Thyroid gland (tissue), 4 donors: ENCODE results near the gene PISD. TPM values are rescaled to one million over a fixed set of nuclear protein-coding genes. Genes with fewer than 3 reads are reported as not detected.

Source experiments
- DNase-seq, 2 donors: peaks; one replicate each; pipeline ENCODE4 v3.0.0-alpha.2; 2019
- H3K27ac ChIP-seq, 3 donors: fragments of 200-600 bp; sonication (generic); 1 replicate in 2 of 3; 2 replicates in 1 of 3; pipeline ENCODE4 v1.5.1; 2016 to 2019; ENCODE audit warnings: mild to moderate bottlenecking in 1 of 3, moderate library complexity in 1 of 3
- H3K27me3 ChIP-seq: fragments of 200-600 bp; sonication (generic); one replicate; pipeline ENCODE4 v1.5.1; 2019
- H3K36me3 ChIP-seq, 2 donors: fragments of 200-600 bp; sonication (generic); one replicate each; pipeline ENCODE4 v1.5.1; 2016 to 2019
- H3K4me1 ChIP-seq, 2 donors: fragments of 200-600 bp; sonication (generic); one replicate each; pipeline ENCODE4 v1.5.1; 2017 to 2019
- H3K4me3 ChIP-seq, 3 donors: fragments of 200-600 bp; sonication (generic); replicated peaks in 1 of 3; 1 replicate in 2 of 3; 2 replicates in 1 of 3; pipeline ENCODE4 v1.5.1; 2016; ENCODE audit warnings: mild to moderate bottlenecking in 1 of 3
- H3K9me3 ChIP-seq: fragments of 200-600 bp; sonication (generic); one replicate; pipeline ENCODE4 v1.5.1; 2017
- POLR2A ChIP-seq, 2 donors: fragments of 450-650 bp; IDR thresholded peaks; one replicate each; pipeline ENCODE4 v1.6.1; 2017; ENCODE audit warnings: antibody characterized with exemption in 2 of 2, mild to moderate bottlenecking in 2 of 2, moderate library complexity in 1 of 2
- WGBS, 2 donors: methylation state at CpG; one replicate each; pipeline ENCODE4 v1.1.5; 2017; 5-methylcytosine and 5-hydroxymethylcytosine counted together
- intact Hi-C: fragments of 100-400 bp; cut with DNase I; formaldehyde crosslinking; loops from one replicate; pipeline ENCODE4 v1.15.1; 2023
- total RNA-seq, 4 donors: library from RNA; depleted of rRNA; stranded (reverse); fragments of >200 nt; gene quantifications; one replicate each; pipeline ENCODE4 v1.2.3, GENCODE V29; 2016
- TF ChIP-seq, protein P1 (sequence below), 6 experiments: fragments of 200-600 bp in 3 of 6; fragments of 450-650 bp in 3 of 6; sonication (generic) in 3 of 6; IDR thresholded peaks; one replicate each; pipeline ENCODE4 v1.5.1; 2016 to 2019; ENCODE audit warnings: antibody characterized with exemption in 6 of 6, mild to moderate bottlenecking in 2 of 6, inconsistent platforms in 1 of 6, moderate library complexity in 1 of 6

Gene PISD
- total RNA-seq, 4 donors from 2014 or later, result 34.5 to 59.0 (median 42.5) TPM

DNA sequence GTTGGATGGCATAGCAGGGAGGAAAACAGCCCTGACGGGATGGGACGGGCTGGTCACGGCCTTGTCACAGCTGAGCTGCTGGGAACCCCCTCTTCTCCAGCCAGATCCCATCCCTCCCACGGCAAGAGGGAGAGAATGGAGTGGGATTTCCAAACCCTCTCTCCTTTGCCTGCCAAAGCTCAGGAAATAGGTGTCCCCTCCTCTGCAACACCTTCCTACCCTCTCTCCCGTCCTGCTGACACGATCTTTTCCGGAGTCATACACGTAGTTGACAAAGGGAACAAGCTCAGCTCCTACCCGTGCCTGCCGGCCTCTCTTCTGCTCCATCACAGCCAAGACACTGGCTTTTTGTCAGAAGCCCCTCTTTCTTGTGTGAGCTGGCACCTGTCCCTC is 48.1 kb downstream of the PISD start:
- no peaks in the 10 kb centered on the region for H3K27me3 ChIP-seq
- peaks cover 0 to 5% of the 10 kb centered on the region in 2 donors for H3K4me1 ChIP-seq
- TF ChIP-seq, protein P1, sequence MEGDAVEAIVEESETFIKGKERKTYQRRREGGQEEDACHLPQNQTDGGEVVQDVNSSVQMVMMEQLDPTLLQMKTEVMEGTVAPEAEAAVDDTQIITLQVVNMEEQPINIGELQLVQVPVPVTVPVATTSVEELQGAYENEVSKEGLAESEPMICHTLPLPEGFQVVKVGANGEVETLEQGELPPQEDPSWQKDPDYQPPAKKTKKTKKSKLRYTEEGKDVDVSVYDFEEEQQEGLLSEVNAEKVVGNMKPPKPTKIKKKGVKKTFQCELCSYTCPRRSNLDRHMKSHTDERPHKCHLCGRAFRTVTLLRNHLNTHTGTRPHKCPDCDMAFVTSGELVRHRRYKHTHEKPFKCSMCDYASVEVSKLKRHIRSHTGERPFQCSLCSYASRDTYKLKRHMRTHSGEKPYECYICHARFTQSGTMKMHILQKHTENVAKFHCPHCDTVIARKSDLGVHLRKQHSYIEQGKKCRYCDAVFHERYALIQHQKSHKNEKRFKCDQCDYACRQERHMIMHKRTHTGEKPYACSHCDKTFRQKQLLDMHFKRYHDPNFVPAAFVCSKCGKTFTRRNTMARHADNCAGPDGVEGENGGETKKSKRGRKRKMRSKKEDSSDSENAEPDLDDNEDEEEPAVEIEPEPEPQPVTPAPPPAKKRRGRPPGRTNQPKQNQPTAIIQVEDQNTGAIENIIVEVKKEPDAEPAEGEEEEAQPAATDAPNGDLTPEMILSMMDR (IDR thresholded peaks at IDR 0.05), result no peak
- no peak for TF ChIP-seq POLR2A (IDR thresholded peaks at IDR 0.05)
- DNase-seq, result no peak
- H3K4me3 ChIP-seq, result no peak overlapping the region
- 82 to 86% methylated on average over 7 to 10 of the region's 10 CpGs for WGBS, 2 donors
- intact Hi-C loops, result no loop called here
- peaks cover 5 to 7% of the 10 kb centered on the region in 2 donors for H3K36me3 ChIP-seq
- no peaks in the 10 kb centered on the region for H3K9me3 ChIP-seq
- no peak overlapping the region for H3K27ac ChIP-seq

DNA sequence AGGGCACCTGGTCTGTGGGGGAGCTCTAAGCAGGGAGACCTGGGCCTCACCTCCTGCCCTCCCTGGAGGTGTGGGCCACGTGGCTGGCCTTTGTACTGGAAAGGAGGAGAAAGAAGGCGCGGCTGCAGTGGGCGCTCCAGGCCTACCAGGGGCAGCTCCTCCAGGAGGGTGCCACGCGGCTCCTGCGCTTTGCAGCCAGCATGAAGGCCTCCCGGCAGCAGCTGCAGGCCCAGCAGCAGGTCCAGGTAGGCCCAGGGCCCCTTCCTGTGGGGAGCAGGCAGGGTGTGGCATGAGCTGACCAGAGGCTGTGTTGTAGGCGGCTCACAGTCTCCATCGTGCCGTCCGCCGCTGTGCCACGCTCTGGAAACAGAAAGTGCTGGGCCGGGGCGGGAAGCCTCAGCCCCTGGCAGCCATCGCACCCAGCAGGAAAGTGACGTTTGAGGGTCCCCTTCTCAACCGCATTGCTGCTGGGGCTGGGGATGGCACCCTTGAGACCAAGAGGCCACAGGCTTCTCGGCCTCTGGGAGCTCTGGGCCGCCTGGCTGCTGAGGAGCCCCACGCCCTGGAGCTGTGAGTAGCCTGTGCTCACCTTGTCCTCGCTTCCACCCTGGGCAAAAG is 48.6 kb downstream of the PISD start:
- WGBS, 2 donors, result 82 to 94% methylated on average over 2 to 21 of the region's 23 CpGs
- Histone ChIP-seq H3K9me3 (no peaks in the 10 kb centered on the region), H3K4me3 (no peak overlapping the region), H3K4me1 (peaks cover 0 to 5% of the 10 kb centered on the region in 2 donors), H3K27ac (no peak overlapping the region), H3K27me3 (no peaks in the 10 kb centered on the region), H3K36me3 (peaks cover 5% of the 10 kb centered on the region in 2 donors)
- intact Hi-C loops, result no loop called here
- TF ChIP-seq, protein P1 (IDR thresholded peaks at IDR 0.05), result no peak
- TF ChIP-seq POLR2A (IDR thresholded peaks at IDR 0.05), result no peak
- DNase-seq, result no peak

DNA sequence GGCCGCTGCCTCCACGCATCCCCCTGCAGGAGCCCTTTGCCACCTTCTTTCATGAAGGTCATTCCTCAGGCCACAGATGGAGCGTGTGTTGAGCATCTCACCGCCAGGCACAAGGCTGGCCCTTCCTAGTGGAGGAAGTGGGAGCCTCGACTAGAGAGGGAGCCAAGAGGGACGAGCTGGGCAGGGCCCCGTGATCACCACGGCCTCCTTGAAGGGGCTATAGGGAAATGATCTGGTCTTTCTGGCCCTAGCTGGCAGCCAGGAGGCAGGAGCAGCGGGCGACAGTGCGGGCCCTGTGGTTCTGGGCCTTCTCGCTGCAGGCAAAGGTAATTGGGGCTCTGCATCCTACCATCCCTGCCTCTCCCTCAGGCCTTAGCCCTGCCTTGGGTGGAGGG is 49.1 kb downstream of the PISD start:
- 89 to 94% methylated on average over 11 to 12 of the region's 12 CpGs for WGBS, 2 donors
- Histone ChIP-seq H3K27ac (no peak overlapping the region), H3K27me3 (no peaks in the 10 kb centered on the region), H3K4me3 (no peak overlapping the region), H3K36me3 (peaks cover under 1 to 5% of the 10 kb centered on the region in 2 donors), H3K9me3 (no peaks in the 10 kb centered on the region), H3K4me1 (peaks cover 0 to 5% of the 10 kb centered on the region in 2 donors)
- no peak for TF ChIP-seq POLR2A (IDR thresholded peaks at IDR 0.05)
- TF ChIP-seq, protein P1 (IDR thresholded peaks at IDR 0.05), result no peak
- DNase-seq, result no peak
- intact Hi-C loops, result no loop called here

DNA sequence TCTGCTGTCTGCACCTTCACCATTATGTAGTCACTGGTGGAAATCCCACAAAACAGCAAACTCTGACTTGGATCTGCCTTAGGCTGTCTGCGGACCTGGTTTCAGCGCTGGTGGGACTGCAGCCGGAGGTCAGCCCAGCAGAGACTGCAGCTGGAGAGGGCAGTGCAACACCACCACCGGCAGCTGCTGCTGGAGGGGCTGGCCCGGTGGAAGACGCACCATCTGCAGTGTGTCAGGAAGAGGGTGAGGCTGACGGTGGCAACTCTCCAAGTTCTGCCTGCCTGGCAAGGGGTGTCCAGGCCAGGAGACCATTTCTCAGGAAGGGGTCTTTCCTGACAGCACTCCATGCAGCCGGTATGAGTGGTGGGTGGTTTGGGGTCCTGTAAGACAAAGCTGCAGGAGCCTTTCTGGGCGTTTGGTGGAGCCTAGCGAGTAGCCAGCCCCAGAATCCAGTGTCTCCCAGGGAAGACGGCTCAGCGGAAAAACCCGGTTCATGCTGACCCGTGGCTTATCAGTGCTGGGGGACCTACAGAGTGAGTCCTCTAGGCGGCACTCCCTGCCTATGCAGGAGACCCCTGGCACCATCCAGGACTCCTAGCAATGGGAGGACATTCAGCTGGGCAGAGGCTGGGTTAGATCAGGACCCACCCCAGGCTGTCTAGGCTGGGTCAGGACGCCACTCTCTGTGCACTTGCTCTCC is 50.8 kb downstream of the PISD start:
- Histone ChIP-seq H3K4me1 (peaks cover 0 to 5% of the 10 kb centered on the region in 2 donors), H3K4me3 (no peak overlapping the region), H3K36me3 (no peaks in the 10 kb centered on the region), H3K27ac (no peak overlapping the region), H3K27me3 (no peaks in the 10 kb centered on the region), H3K9me3 (no peaks in the 10 kb centered on the region)
- 78 to 82% methylated on average over 11 of the region's 16 CpGs for WGBS, 2 donors
- DNase-seq, result no peak
- intact Hi-C loops, result no loop called here
- TF ChIP-seq POLR2A (IDR thresholded peaks at IDR 0.05), result no peak
- TF ChIP-seq, protein P1 (IDR thresholded peaks at IDR 0.05), result no peak

DNA sequence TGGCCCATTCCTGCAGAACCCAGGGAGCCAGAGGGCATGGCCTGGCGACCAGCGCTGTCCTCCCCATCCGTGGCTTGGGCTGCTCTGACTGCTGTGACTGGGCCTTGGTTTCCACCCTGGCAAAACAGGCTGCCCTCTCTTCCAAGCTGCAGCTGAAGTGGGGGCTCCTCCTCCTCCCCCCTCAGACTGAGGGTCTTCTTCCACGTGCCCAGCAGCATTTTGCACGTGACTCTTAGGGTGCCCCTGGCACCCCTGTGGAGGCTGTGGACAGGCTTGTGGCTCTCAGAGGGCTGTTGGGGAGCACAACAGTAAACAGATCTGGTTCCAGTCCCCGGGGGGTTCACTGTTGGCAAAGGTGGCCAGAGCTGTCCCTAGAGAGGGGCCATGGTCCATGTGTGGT is 51.4 kb downstream of the PISD start:
- Histone ChIP-seq H3K36me3 (no peaks in the 10 kb centered on the region), H3K9me3 (no peaks in the 10 kb centered on the region), H3K4me3 (no peak overlapping the region), H3K27me3 (no peaks in the 10 kb centered on the region), H3K27ac (no peak overlapping the region), H3K4me1 (peaks cover 0 to 11% of the 10 kb centered on the region in 2 donors)
- TF ChIP-seq, protein P1 (IDR thresholded peaks at IDR 0.05), result no peak
- TF ChIP-seq POLR2A (IDR thresholded peaks at IDR 0.05), result no peak
- intact Hi-C loops, result no loop called here
- no peak for DNase-seq
- WGBS, 2 donors, result 85 to 92% methylated on average over 4 of the region's 6 CpGs
